C4-2B (cell line): ENCODE measurements around the gene HLA-C.

Experiments
- ZFX ChIP-seq: fragments of 450-650 bp; IDR thresholded peaks from 2 replicates; pipeline ENCODE4 v1.6.1; 2017
- TF ChIP-seq, protein P1 (sequence below): fragments of 450-650 bp; conservative IDR thresholded peaks from 2 replicates; pipeline ENCODE4 v1.5.1; 2017; ENCODE audit warnings: mild to moderate bottlenecking

DNA sequence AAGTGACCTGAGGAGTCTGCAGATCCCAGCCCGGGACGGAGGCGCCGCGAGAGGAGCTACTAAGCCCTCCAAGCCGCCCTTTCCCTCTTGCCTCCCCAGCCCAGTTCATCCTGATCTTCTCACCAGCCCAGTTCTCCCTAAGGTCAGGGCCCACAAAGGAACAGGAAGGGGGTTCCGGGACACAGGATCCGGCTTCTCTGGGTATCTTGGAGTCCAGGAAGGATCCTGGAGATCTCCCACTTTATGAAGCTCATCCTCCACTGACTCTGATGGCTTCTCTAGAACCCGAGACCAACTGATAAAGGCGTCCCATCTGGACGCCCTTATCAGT is 36.9 kb upstream of the HLA-C start:
- TF ChIP-seq, protein P1, sequence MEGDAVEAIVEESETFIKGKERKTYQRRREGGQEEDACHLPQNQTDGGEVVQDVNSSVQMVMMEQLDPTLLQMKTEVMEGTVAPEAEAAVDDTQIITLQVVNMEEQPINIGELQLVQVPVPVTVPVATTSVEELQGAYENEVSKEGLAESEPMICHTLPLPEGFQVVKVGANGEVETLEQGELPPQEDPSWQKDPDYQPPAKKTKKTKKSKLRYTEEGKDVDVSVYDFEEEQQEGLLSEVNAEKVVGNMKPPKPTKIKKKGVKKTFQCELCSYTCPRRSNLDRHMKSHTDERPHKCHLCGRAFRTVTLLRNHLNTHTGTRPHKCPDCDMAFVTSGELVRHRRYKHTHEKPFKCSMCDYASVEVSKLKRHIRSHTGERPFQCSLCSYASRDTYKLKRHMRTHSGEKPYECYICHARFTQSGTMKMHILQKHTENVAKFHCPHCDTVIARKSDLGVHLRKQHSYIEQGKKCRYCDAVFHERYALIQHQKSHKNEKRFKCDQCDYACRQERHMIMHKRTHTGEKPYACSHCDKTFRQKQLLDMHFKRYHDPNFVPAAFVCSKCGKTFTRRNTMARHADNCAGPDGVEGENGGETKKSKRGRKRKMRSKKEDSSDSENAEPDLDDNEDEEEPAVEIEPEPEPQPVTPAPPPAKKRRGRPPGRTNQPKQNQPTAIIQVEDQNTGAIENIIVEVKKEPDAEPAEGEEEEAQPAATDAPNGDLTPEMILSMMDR = no peak
- no peak for TF ChIP-seq ZFX
